ENCODE data around the gene TCIRG1. TPM values are rescaled to one million over a fixed set of nuclear protein-coding genes. Genes with fewer than 3 reads are reported as not detected.
A peak's percentile ranks its signal among the peaks of the same experiment; 100 is the strongest.

Gene TCIRG1
- total RNA-seq, 1 experiment from 2014 or later: 51.1 TPM

GRCh38 chr11:68019486-68019885, 19.3 kb upstream of the TCIRG1 start (continued):
- TF ChIP-seq, protein P1, sequence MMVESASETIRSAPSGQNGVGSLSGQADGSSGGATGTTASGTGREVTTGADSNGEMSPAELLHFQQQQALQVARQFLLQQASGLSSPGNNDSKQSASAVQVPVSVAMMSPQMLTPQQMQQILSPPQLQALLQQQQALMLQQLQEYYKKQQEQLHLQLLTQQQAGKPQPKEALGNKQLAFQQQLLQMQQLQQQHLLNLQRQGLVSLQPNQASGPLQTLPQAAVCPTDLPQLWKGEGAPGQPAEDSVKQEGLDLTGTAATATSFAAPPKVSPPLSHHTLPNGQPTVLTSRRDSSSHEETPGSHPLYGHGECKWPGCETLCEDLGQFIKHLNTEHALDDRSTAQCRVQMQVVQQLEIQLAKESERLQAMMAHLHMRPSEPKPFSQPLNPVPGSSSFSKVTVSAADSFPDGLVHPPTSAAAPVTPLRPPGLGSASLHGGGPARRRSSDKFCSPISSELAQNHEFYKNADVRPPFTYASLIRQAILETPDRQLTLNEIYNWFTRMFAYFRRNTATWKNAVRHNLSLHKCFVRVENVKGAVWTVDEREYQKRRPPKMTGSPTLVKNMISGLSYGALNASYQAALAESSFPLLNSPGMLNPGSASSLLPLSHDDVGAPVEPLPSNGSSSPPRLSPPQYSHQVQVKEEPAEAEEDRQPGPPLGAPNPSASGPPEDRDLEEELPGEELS (CRISPR knock-in tag; IDR thresholded peaks at IDR 0.05): no peak
- TF ChIP-seq MYBL2 (CRISPR knock-in tag; IDR thresholded peaks at IDR 0.05) (no peak), ZNF416 (CRISPR knock-in tag; IDR thresholded peaks at IDR 0.05) (no peak), MLX (CRISPR knock-in tag; IDR thresholded peaks at IDR 0.05) (no peak), ATF1 (CRISPR knock-in tag; IDR thresholded peaks at IDR 0.05) (no peak), E2F1 (CRISPR knock-in tag; IDR thresholded peaks at IDR 0.05) (no peak), CTCF (IDR thresholded peaks at IDR 0.05) (no peak), CREM (CRISPR knock-in tag; IDR thresholded peaks at IDR 0.05) (no peak), NR2C2 (CRISPR knock-in tag; IDR thresholded peaks at IDR 0.05) (no peak), ZNF232 (CRISPR knock-in tag; IDR thresholded peaks at IDR 0.05) (no peak), SP1 (CRISPR knock-in tag; conservative IDR thresholded peaks at IDR 0.05) (no peak), CBFB (CRISPR knock-in tag; IDR thresholded peaks at IDR 0.05; ENCODE audit: low read depth) (no peak)
- TF ChIP-seq, protein P2, sequence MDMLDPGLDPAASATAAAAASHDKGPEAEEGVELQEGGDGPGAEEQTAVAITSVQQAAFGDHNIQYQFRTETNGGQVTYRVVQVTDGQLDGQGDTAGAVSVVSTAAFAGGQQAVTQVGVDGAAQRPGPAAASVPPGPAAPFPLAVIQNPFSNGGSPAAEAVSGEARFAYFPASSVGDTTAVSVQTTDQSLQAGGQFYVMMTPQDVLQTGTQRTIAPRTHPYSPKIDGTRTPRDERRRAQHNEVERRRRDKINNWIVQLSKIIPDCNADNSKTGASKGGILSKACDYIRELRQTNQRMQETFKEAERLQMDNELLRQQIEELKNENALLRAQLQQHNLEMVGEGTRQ (CRISPR knock-in tag; IDR thresholded peaks at IDR 0.05): no peak

- ChIA-PET POLR2A (no interaction called here), CTCF (interaction anchor here (0.5 to 2.2 kb wide), 8 partner anchors 10 to 196 kb away, joined by 3 to 8 read pairs (median 4); partner anchors contain the start of genes ALDH3B1 and NDUFS8)
- Mint-ChIP-seq H3K27me3 (ENCODE audit: low read depth) (no peaks in the 10 kb centered on the region), H3K36me3 (no peaks in the 10 kb centered on the region), H3K4me1 (peaks cover 8% of the 10 kb centered on the region), H3K9me3 (no peaks in the 10 kb centered on the region), H3K27ac (no peak overlapping the region), H3K4me3 (no peak overlapping the region)
- ATAC-seq (peak; percentile 79), DNase-seq (ENCODE audit: low spot score) (peak; percentile 67)
- TF ChIP-seq, protein P3, sequence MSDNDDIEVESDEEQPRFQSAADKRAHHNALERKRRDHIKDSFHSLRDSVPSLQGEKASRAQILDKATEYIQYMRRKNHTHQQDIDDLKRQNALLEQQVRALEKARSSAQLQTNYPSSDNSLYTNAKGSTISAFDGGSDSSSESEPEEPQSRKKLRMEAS (CRISPR knock-in tag; IDR thresholded peaks at IDR 0.05): 0 out of 2 replicates have a peak, but pooled peaks have one; percentile 24
- TF ChIP-seq ZNF121 (CRISPR knock-in tag; IDR thresholded peaks at IDR 0.05) (0 out of 2 replicates have a peak, but pooled peaks have one; percentile 56), CTCF (IDR thresholded peaks at IDR 0.05) (peak; percentile 44; the same call in 1 of the 2 replicates), ESRRA (CRISPR knock-in tag; IDR thresholded peaks at IDR 0.05; ENCODE audit: borderline replicate concordance) (no peak), HMGXB4 (CRISPR knock-in tag; IDR thresholded peaks at IDR 0.05) (0 out of 2 replicates have a peak, but pooled peaks have one; percentile 41), ZNF317 (CRISPR knock-in tag; IDR thresholded peaks at IDR 0.05; ENCODE audit: borderline replicate concordance, low read depth) (no peak)
- TF ChIP-seq, protein P4, sequence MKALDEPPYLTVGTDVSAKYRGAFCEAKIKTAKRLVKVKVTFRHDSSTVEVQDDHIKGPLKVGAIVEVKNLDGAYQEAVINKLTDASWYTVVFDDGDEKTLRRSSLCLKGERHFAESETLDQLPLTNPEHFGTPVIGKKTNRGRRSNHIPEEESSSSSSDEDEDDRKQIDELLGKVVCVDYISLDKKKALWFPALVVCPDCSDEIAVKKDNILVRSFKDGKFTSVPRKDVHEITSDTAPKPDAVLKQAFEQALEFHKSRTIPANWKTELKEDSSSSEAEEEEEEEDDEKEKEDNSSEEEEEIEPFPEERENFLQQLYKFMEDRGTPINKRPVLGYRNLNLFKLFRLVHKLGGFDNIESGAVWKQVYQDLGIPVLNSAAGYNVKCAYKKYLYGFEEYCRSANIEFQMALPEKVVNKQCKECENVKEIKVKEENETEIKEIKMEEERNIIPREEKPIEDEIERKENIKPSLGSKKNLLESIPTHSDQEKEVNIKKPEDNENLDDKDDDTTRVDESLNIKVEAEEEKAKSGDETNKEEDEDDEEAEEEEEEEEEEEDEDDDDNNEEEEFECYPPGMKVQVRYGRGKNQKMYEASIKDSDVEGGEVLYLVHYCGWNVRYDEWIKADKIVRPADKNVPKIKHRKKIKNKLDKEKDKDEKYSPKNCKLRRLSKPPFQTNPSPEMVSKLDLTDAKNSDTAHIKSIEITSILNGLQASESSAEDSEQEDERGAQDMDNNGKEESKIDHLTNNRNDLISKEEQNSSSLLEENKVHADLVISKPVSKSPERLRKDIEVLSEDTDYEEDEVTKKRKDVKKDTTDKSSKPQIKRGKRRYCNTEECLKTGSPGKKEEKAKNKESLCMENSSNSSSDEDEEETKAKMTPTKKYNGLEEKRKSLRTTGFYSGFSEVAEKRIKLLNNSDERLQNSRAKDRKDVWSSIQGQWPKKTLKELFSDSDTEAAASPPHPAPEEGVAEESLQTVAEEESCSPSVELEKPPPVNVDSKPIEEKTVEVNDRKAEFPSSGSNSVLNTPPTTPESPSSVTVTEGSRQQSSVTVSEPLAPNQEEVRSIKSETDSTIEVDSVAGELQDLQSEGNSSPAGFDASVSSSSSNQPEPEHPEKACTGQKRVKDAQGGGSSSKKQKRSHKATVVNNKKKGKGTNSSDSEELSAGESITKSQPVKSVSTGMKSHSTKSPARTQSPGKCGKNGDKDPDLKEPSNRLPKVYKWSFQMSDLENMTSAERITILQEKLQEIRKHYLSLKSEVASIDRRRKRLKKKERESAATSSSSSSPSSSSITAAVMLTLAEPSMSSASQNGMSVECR (CRISPR knock-in tag; IDR thresholded peaks at IDR 0.05; ENCODE audit: borderline replicate concordance): 0 out of 2 replicates have a peak, but pooled peaks have one; percentile 29
Observed at GRCh38 chr11:68020575-68020974, 18.2 kb upstream of the TCIRG1 start.

All from WTC11 (cell line).